Body of pancreas (tissue), 4 donors: ENCODE measurements around the gene TNFRSF1A.

Source experiments
- POLR2A ChIP-seq, 3 donors: fragments of 450-650 bp; IDR thresholded peaks; one replicate each; pipeline ENCODE4 v1.6.1; 2016; ENCODE audit warnings: antibody characterized with exemption in 3 of 3, mild to moderate bottlenecking in 2 of 3
- TF ChIP-seq, protein P1 (sequence below), 7 experiments: fragments of 450-650 bp in 4 of 7; fragments of 200-600 bp in 3 of 7; sonication (generic) in 3 of 7; IDR thresholded peaks; one replicate each; pipeline ENCODE4 v1.5.1; 2016 to 2019; ENCODE audit warnings: antibody characterized with exemption in 7 of 7

- TF ChIP-seq, protein P1, sequence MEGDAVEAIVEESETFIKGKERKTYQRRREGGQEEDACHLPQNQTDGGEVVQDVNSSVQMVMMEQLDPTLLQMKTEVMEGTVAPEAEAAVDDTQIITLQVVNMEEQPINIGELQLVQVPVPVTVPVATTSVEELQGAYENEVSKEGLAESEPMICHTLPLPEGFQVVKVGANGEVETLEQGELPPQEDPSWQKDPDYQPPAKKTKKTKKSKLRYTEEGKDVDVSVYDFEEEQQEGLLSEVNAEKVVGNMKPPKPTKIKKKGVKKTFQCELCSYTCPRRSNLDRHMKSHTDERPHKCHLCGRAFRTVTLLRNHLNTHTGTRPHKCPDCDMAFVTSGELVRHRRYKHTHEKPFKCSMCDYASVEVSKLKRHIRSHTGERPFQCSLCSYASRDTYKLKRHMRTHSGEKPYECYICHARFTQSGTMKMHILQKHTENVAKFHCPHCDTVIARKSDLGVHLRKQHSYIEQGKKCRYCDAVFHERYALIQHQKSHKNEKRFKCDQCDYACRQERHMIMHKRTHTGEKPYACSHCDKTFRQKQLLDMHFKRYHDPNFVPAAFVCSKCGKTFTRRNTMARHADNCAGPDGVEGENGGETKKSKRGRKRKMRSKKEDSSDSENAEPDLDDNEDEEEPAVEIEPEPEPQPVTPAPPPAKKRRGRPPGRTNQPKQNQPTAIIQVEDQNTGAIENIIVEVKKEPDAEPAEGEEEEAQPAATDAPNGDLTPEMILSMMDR (IDR thresholded peaks at IDR 0.05) = no peak
- TF ChIP-seq POLR2A (IDR thresholded peaks at IDR 0.05) = no peak
Observed at GRCh38 chr12:6345319-6346091, 3.6 kb upstream of the TNFRSF1A start.
